Measurements from ENCODE around the gene UTP25.

The UTP25 gene

DNA sequence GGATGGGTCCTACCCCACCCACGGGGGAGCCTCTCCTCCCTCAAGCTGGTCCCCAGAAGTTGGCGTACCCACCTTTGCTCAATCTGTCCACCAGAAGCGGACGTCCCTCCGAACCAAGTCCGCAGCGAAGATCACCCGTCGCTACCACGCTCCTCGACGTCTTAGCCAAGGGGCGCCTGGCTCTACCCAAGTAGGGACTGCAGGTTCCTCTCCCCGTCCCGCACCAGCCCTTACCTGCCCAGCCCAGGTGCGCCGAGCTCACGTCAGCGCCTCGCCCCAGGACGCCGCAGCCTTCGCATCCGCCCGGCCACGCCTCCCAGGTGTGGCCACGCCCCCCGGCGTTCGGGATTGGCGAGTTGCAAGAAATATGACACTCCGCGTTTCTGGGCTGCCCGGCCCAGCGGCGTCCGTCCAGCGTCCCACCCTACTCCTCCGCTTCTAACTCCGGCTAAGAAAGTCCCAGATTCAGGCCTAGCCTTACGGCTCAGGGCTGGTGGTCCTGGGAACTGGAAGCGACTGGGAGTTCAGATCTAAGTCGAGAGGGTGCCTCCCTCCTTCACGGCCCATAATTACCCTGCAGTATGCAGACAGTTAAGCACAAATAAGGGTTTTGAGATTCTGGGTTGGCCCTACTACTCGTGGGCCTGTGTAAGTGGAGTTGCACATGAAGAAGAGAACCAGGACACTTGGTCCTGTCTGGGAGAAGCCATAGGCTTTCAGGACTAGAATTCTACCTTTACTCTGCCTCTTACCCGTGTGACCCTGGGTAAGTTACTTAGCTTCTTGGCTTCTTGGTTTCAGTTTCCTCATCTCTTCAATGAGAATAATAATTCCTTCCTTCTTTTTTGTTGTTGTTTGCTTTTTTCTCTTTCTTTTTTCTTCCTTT is 21.7 kb upstream of the UTP25 start, which contains the start of gene IRF6:
IRF6 (minus strand) TSS at position 268 of the 886 bp plus-strand sequence. CDS start 4,729 bp downstream, outside the sequence.
- DNase-seq: peak; percentile 45 to 53

- no peak for DNase-seq
Observed at GRCh38 chr1:209807509-209807908, 20.3 kb upstream of the UTP25 start.

DNA sequence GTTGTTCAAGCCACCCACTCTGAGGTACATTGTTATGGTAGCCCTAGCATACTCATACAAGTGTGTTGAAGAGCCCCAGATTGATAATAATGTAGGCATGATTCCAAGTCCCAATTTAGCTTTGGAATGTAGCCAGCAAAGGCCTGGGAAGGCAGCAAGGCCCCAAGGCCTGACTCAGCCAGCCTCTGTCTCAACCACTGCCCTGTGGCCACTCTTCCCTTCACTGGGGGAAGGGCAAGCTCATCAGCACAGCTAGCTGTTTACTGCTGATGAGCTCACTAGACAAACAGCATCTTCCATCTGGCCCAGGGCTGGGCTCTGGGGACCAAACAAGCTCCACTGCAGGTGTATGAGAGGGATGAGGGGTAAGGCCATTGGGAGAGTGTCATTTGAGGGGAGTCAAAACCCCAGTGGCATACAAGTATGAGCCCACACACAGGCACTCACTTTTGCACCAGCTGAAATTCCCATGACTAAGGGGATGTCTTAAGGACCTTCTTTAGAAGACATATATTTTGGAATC is 19.7 kb upstream of the UTP25 start:
- no peak for DNase-seq

GRCh38 chr1:209809611-209810010 is 18.2 kb upstream of the UTP25 start:
- no peak for DNase-seq

GRCh38 chr1:209810783-209811182 is 17.0 kb upstream of the UTP25 start:
- DNase-seq: no peak

GRCh38 chr1:209813902-209814301 is 13.9 kb upstream of the UTP25 start:
- no peak for DNase-seq

- DNase-seq: no peak
Observed at GRCh38 chr1:209815490-209815889, 12.3 kb upstream of the UTP25 start.

DNA sequence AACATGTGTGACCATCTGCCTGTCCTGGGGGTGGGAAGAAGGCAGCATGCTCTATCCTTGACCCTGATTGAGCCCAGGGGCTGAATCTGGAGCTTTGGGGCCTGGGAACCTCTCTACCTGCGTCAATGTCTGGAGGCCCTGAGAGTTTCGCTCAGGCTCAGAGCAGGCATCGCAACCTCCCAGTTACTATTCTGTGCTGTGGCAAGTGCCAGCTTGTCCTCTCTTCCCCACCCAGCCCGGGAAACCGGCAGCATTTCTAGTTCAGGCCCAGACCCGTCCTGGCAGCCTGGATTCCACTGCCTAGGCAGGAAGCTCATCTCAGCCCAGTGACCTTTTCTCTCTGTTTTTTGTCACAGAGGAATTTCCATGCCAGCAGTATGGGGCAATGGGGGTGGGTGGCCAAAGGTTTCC is 11.8 kb upstream of the UTP25 start:
- no peak for DNase-seq

GRCh38 chr1:209816923-209817322 is 10.8 kb upstream of the UTP25 start:
- DNase-seq: no peak

DNA sequence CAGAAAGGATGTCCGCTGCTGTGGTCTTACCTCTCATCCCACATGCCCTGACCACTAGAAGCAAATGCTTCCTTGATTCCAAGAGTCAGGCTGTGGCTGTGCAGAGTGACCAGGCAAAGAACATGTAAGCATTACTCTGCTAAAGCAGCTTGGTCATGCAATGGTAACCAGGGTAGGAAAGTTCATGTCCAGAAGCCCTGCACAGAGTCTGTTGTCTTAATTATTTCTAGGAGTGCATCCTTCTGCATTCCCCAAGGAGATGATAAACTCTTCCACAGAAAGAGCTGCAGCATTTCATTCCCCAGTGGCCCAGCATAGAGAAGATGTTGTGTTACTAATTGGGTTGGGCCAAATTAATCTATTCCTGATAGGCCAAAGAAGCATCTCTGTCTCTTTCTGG is 10.1 kb upstream of the UTP25 start:
- no peak for DNase-seq

DNA sequence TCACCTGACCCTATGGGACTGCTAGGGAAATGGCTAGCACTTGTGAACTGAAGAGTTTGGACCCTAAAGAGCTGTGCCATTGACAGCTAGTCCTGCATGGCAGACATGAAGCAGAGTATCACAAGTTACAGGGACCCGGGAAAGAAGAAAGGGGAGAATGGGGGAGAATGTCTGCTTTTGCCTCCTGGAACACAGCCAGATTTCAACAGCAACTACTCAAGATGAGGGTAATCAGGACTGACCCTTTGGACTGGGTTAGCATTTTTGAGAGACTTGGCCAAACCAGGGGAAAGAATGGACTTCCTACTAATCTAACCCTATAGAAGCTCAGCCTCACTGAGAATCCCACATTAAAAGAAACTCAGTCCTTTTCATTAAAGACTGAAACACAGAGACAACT is 8.7 kb upstream of the UTP25 start:
- no peak for DNase-seq

DNA sequence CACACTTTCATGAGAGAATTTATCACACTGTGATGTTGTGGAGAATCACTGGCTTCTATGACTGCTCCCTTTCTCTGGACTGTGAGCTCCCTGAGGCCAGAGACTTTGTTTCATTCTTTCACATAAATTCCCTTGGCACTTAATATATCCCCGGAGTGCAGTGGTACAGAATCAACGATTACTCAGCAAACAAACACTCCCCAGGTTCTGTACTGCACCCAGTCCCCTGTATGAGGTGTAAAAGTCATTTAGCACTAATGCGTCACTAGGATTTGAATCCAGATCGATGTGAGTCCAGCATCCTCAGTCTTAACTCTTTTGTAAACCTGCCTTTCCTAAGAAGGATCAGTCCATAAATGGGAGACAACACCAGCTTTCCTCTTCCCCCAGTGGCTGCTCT is 6.8 kb upstream of the UTP25 start:
- DNase-seq: no peak

- no peak for DNase-seq
Observed at GRCh38 chr1:209822706-209823105, 5.1 kb upstream of the UTP25 start.

- no peak for DNase-seq
Observed at GRCh38 chr1:209823143-209824041, 4.4 kb upstream of the UTP25 start.

DNA sequence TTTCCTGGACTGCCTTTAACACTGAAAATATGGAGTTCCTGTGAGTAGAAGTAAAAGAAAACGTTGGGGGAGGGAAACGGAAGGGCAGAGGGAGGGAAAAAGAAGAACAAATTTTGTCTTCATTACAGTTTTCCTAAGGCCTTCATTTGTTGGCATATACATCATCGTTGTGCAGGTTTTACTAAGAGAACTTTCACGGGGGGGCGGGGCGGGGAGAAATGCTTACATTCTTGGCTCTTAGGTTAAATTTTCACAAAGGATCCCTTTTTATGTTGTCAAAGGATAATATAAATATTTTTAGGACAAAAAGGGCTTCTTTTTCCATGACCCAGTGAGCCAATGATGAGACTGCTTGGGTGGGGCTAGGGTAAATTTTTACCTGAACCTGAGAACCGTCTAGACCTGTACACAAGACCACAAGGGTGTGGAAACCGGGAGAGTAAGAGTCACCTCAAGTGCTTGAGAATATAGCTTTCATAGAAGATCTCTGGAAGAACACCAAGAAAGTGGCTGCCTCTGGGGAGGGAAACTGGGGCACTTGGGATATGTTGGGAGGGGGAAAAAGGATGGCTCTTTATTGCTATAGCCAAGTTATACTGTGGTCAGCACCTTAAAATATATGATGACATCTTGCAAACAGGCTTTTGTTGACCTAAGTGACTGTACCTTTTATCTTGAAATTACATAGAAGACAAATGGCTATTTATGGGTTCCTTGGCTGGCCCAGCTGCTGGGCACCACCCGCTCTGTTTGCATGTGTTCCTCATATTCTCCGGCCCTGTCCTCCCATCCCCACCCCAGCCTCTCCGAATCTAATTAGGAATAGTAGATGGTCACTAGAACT is 2.0 kb upstream of the UTP25 start:
- no peak for DNase-seq

DNA sequence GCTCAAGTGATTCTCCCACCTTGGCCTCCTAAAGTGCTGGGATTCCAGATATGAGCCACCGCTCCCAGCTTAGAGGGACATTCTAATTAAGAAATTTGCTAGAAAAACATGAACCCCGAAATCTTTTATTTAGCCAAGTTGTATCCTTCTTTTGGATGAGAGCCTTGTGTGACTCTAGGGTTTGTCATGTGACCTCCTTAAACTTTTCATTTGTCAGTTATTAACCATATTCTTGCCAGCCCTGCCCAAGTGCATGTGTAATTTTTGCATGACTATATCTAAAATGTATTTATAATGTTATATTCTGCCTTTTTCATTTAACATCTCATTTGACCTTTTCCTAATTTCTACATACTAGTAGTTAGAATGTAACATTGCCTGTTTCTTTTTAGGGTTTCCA is 1.9 kb downstream of the UTP25 start:
- no peak for DNase-seq

DNA sequence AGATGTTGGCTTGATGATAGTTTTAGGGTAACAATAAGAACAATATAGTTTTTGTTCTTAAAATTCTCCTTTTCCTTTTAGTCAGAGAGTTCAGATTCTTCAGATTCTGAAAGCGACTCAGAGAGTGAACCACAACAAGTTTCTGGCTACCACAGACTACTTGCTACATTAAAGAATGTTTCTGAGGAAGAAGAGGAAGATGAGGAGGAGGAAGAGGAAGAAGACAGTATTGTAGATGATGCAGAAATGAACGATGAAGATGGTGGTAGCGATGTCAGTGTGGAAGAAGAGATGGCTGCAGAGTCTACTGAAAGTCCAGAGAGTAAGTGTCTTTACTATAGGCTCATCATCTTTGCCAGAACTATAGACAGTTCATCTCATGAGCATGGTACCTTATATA is 3.0 kb downstream of the UTP25 start:
- DNase-seq: no peak

GRCh38 chr1:209831615-209832014 is 3.8 kb downstream of the UTP25 start:
- DNase-seq: no peak

- DNase-seq: no peak
Observed at GRCh38 chr1:209835782-209836298, 8.1 kb downstream of the UTP25 start.

DNA sequence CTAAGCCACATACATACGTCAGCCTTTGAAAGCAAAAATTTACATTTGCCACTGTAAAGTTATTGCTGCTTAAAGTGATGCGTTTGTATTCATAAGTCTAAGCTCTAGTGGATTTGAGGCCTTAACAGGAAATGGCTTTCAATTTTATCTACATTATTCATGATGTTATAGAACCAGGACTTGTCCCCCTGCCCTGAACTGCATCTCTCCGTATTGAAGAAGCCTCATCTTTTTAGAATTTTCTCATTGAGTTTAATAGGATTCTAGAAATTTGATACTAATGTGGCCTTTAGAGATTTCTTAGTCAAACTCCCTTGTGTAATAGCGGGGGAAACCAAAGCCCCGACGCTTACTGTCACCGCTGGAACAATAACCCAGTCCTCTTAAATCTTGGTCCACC is 9.9 kb downstream of the UTP25 start:
- DNase-seq: no peak

DNA sequence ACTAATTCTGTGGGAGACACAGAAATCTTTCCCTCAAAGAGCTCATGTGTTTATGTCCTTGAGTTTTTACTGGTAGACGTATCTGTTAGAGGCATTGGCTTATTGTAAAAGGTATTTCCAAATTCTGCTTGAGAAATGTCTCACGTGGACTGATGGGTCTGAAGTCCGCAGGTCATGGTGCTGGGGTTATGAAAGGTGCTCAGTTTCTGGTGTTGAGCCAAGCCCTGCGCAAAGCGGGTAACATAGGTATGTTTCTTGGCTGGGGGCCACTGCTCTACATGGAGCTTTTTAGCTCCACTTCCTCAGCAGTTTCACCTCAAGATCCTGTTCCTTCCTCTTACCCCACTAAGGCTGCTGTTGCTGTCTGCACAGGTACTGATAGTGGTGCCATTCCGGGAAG is 10.8 kb downstream of the UTP25 start:
- DNase-seq: no peak

DNA sequence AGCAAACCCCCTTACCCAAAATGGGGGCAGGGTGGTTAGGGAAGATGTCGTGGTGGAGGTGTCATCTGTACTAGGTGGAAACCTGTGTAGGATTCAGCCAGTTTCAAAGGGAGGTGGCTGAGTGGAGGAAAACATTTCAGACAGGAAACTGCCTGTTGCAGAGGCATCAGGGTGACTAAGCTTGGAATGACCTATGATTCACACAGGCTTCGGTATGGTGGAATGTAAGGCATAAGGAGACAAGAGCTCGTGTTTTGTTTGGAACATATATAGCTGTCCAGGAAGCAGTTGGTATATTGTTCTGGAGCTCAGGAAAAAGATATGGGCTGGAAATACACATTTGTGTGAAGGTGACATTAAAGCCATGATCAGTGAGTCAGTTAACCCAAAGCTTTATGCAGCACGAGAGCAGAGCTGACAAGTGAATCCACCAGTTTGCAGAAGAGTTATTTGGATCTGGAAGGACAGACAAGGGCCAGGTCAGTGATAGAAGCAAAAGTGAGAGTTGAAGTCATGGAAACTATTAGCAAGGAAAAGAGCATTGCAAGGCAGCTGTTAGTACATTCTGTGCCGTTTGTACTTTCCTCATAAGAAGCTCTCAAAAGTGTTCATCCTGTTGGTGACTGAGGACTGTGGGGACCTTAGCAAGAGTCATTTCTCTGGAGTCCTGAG is 12.2 kb downstream of the UTP25 start:
- DNase-seq: peak in 1 of 2 experiments; percentile 10
